Measurements from ENCODE around the gene UBQLN3. TPM values are rescaled to one million over a fixed set of nuclear protein-coding genes. Genes with fewer than 3 reads are reported as not detected.

Gene UBQLN3
- total RNA-seq, 1 donor from 2014 or later, result not detected

- no peak overlapping the region for H3K27ac ChIP-seq (ENCODE audit: low read depth, low read length)
- no peak overlapping the region for H3K9ac ChIP-seq (ENCODE audit: low read length)
- no peaks in the 10 kb centered on the region for H4K20me1 ChIP-seq (ENCODE audit: insufficient read depth, low read length)
- H3K9me3 Mint-ChIP-seq (ENCODE audit: unreplicated experiment), result peaks cover 2% of the 10 kb centered on the region
- H3K9me3 ChIP-seq (ENCODE audit: insufficient read depth, low read depth, low read length), result no peaks in the 10 kb centered on the region
- no peaks in the 10 kb centered on the region for H3K4me1 ChIP-seq (ENCODE audit: insufficient read depth, low read length)
- H3K27me3 ChIP-seq (ENCODE audit: insufficient read depth, low read length), result no peaks in the 10 kb centered on the region
- no peak overlapping the region for H3K27ac Mint-ChIP-seq (ENCODE audit: unreplicated experiment)
- FAIRE-seq (no peak), DNase-seq (ENCODE audit: low read depth) (peak; percentile 1)
- no peak overlapping the region for H3K4me2 ChIP-seq (ENCODE audit: low read length)
- no peak overlapping the region for H3K4me3 ChIP-seq (ENCODE audit: insufficient read depth, low read depth, low read length)
- no peak overlapping the region for H3K4me3 Mint-ChIP-seq (ENCODE audit: unreplicated experiment)
- H3K79me2 ChIP-seq (ENCODE audit: insufficient read depth, low read length), result no peaks in the 10 kb centered on the region
- TF ChIP-seq, protein P1, sequence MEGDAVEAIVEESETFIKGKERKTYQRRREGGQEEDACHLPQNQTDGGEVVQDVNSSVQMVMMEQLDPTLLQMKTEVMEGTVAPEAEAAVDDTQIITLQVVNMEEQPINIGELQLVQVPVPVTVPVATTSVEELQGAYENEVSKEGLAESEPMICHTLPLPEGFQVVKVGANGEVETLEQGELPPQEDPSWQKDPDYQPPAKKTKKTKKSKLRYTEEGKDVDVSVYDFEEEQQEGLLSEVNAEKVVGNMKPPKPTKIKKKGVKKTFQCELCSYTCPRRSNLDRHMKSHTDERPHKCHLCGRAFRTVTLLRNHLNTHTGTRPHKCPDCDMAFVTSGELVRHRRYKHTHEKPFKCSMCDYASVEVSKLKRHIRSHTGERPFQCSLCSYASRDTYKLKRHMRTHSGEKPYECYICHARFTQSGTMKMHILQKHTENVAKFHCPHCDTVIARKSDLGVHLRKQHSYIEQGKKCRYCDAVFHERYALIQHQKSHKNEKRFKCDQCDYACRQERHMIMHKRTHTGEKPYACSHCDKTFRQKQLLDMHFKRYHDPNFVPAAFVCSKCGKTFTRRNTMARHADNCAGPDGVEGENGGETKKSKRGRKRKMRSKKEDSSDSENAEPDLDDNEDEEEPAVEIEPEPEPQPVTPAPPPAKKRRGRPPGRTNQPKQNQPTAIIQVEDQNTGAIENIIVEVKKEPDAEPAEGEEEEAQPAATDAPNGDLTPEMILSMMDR (IDR thresholded peaks at IDR 0.05; ENCODE audit: insufficient read depth, low read depth, low read length), result no peak
- no peak for TF ChIP-seq EZH2 (IDR thresholded peaks at IDR 0.05; ENCODE audit: insufficient read depth, low read length)
- no peak overlapping the region for H2AFZ ChIP-seq (ENCODE audit: low read depth, low read length)
- no peaks in the 10 kb centered on the region for H3K27me3 Mint-ChIP-seq (ENCODE audit: low read depth, unreplicated experiment)
- H3K4me1 Mint-ChIP-seq (ENCODE audit: low read depth, unreplicated experiment), result peaks cover 3% of the 10 kb centered on the region
- no peaks in the 10 kb centered on the region for H3K36me3 Mint-ChIP-seq (ENCODE audit: low read depth, unreplicated experiment)
- H3K36me3 ChIP-seq (ENCODE audit: insufficient read depth, low read length), result no peaks in the 10 kb centered on the region
Measured at GRCh38 chr11:5489576-5490357, 20.0 kb downstream of the UBQLN3 start.

GRCh38 chr11:5488798-5489399, 20.9 kb downstream of the UBQLN3 start:
- peaks cover 3% of the 10 kb centered on the region for H3K4me1 Mint-ChIP-seq (ENCODE audit: low read depth, unreplicated experiment)
- TF ChIP-seq EZH2 (IDR thresholded peaks at IDR 0.05; ENCODE audit: insufficient read depth, low read length), result no peak
- TF ChIP-seq, protein P1 (IDR thresholded peaks at IDR 0.05; ENCODE audit: insufficient read depth, low read depth, low read length), result no peak
- no peak overlapping the region for H3K4me3 Mint-ChIP-seq (ENCODE audit: unreplicated experiment)
- H3K9me3 Mint-ChIP-seq (ENCODE audit: unreplicated experiment), result peaks cover 2% of the 10 kb centered on the region
- H3K27me3 Mint-ChIP-seq (ENCODE audit: low read depth, unreplicated experiment), result no peaks in the 10 kb centered on the region
- Histone ChIP-seq H3K4me1 (ENCODE audit: insufficient read depth, low read length) (no peaks in the 10 kb centered on the region), H2AFZ (ENCODE audit: low read depth, low read length) (no peak overlapping the region), H3K36me3 (ENCODE audit: insufficient read depth, low read length) (no peaks in the 10 kb centered on the region), H3K79me2 (ENCODE audit: insufficient read depth, low read length) (no peaks in the 10 kb centered on the region), H3K27ac (ENCODE audit: low read depth, low read length) (no peak overlapping the region), H3K4me3 (ENCODE audit: insufficient read depth, low read depth, low read length) (no peak overlapping the region), H3K27me3 (ENCODE audit: insufficient read depth, low read length) (no peaks in the 10 kb centered on the region), H4K20me1 (ENCODE audit: insufficient read depth, low read length) (no peaks in the 10 kb centered on the region), H3K4me2 (ENCODE audit: low read length) (no peak overlapping the region), H3K9ac (ENCODE audit: low read length) (no peak overlapping the region), H3K9me3 (ENCODE audit: insufficient read depth, low read depth, low read length) (no peaks in the 10 kb centered on the region)
- DNase-seq (ENCODE audit: low read depth), result no peak
- FAIRE-seq, result no peak
- H3K27ac Mint-ChIP-seq (ENCODE audit: unreplicated experiment), result no peak overlapping the region
- H3K36me3 Mint-ChIP-seq (ENCODE audit: low read depth, unreplicated experiment), result no peaks in the 10 kb centered on the region

GRCh38 chr11:5488385-5488784, 21.4 kb downstream of the UBQLN3 start, which contains the start of gene OR52D1:
Gene OR52D1, plus strand, starts transcription at chr11:5488685. Its CDS starts 22 bp downstream, at chr11:5488707.
- Histone ChIP-seq H2AFZ (ENCODE audit: low read depth, low read length) (no peak within 1 kb of the TSS), H3K36me3 (ENCODE audit: insufficient read depth, low read length) (no peaks in the 10 kb centered on the region), H3K4me1 (ENCODE audit: insufficient read depth, low read length) (no peaks in the 10 kb centered on the region), H3K4me2 (ENCODE audit: low read length) (no peak within 1 kb of the TSS), H3K27me3 (ENCODE audit: insufficient read depth, low read length) (no peaks in the 10 kb centered on the region), H4K20me1 (ENCODE audit: insufficient read depth, low read length) (no peaks in the 10 kb centered on the region), H3K79me2 (ENCODE audit: insufficient read depth, low read length) (no peaks in the 10 kb centered on the region), H3K27ac (ENCODE audit: low read depth, low read length) (no peak within 1 kb of the TSS), H3K9me3 (ENCODE audit: insufficient read depth, low read depth, low read length) (no peaks in the 10 kb centered on the region), H3K4me3 (ENCODE audit: insufficient read depth, low read depth, low read length) (no peak within 1 kb of the TSS), H3K9ac (ENCODE audit: low read length) (no peak within 1 kb of the TSS)
- H3K4me3 Mint-ChIP-seq (ENCODE audit: unreplicated experiment), result no peak within 1 kb of the TSS
- peaks cover 2% of the 10 kb centered on the region for H3K9me3 Mint-ChIP-seq (ENCODE audit: unreplicated experiment)
- DNase-seq (ENCODE audit: low read depth) (no peak), FAIRE-seq (no peak)
- H3K27me3 Mint-ChIP-seq (ENCODE audit: low read depth, unreplicated experiment), result no peaks in the 10 kb centered on the region
- H3K36me3 Mint-ChIP-seq (ENCODE audit: low read depth, unreplicated experiment), result no peaks in the 10 kb centered on the region
- TF ChIP-seq, protein P1 (IDR thresholded peaks at IDR 0.05; ENCODE audit: insufficient read depth, low read depth, low read length), result no peak
- no peak for TF ChIP-seq EZH2 (IDR thresholded peaks at IDR 0.05; ENCODE audit: insufficient read depth, low read length)
- no peak within 1 kb of the TSS for H3K27ac Mint-ChIP-seq (ENCODE audit: unreplicated experiment)
- peaks cover 3% of the 10 kb centered on the region for H3K4me1 Mint-ChIP-seq (ENCODE audit: low read depth, unreplicated experiment)
